ACHN (cell line): ENCODE measurements around the gene NRXN2.
"Not testable (repeated sequence)": the region's sequence is repeated elsewhere in the genome, so short reads cannot be mapped to it uniquely, and the experiment has no call there.

Experiments
- DNase-seq: peaks from one replicate; pipeline ENCODE4 v3.0.0-alpha.2; 2015
- in situ Hi-C: cut with HindIII; loops from 2 replicates; pipeline ENCODE4 v1.10.0; 2017; ENCODE audit warnings: low sequenced_read_pairs, low pct_ligation_motif_present, low pct_unique_long_range_greater_than_20kb

The NRXN2 gene

GRCh38 chr11:64570341-64570740 lies 152.7 kb downstream of the NRXN2 start:
- in situ Hi-C loops: no loop called here
- no peak for DNase-seq

GRCh38 chr11:64569300-64569970 lies 153.6 kb downstream of the NRXN2 start:
- in situ Hi-C loops: no loop called here
- no peak for DNase-seq

- in situ Hi-C loops: no loop called here
- no peak for DNase-seq
These were observed 154.3 kb downstream of the NRXN2 start for GRCh38 chr11:64568584-64569140.

GRCh38 chr11:64568041-64568571 lies 154.9 kb downstream of the NRXN2 start:
- in situ Hi-C loops: no loop called here
- DNase-seq: no peak

GRCh38 chr11:64566915-64567891 lies 155.8 kb downstream of the NRXN2 start:
- in situ Hi-C loops: no loop called here
- no peak for DNase-seq

- in situ Hi-C loops: no loop called here
- DNase-seq: peak; percentile 40
These were observed 156.7 kb downstream of the NRXN2 start for GRCh38 chr11:64566042-64566914.

- in situ Hi-C loops: no loop called here
- DNase-seq: no peak
These were observed 157.8 kb downstream of the NRXN2 start for GRCh38 chr11:64564947-64565889.

- DNase-seq: no peak
- in situ Hi-C loops: no loop called here
These were observed 158.6 kb downstream of the NRXN2 start for GRCh38 chr11:64564419-64564818.

GRCh38 chr11:64563966-64564365 lies 159.0 kb downstream of the NRXN2 start:
- DNase-seq: no peak
- in situ Hi-C loops: no loop called here

- DNase-seq: no peak
- in situ Hi-C loops: no loop called here
These were observed 160.2 kb downstream of the NRXN2 start for GRCh38 chr11:64562723-64563351.

GRCh38 chr11:64561984-64562722 lies 160.8 kb downstream of the NRXN2 start:
- DNase-seq: no peak
- in situ Hi-C loops: no loop called here

- in situ Hi-C loops, DNase-seq: not testable (repeated sequence)
These were observed 161.6 kb downstream of the NRXN2 start for GRCh38 chr11:64561429-64561828.

- DNase-seq: no peak
- in situ Hi-C loops: no loop called here
These were observed 162.1 kb downstream of the NRXN2 start for GRCh38 chr11:64560941-64561340.

GRCh38 chr11:64560139-64560771 lies 162.7 kb downstream of the NRXN2 start:
- in situ Hi-C loops: no loop called here
- no peak for DNase-seq

- no peak for DNase-seq
- in situ Hi-C loops: no loop called here
These were observed 163.5 kb downstream of the NRXN2 start for GRCh38 chr11:64559351-64560138.
